T-cell (primary cell): ENCODE results near the gene MINDY4B. TPM values are rescaled to one million over a fixed set of nuclear protein-coding genes. Genes with fewer than 3 reads are reported as not detected.

ENCODE experiments used
- ATAC-seq, 4 experiments: fragments of 200-7000 bp in 3 of 4; fragments of 150-1000 bp in 1 of 4; cut with Tn5 transposase; replicated peaks in 1 of 4; 1 replicate in 3 of 4; 2 replicates in 1 of 4; pipeline ENCODE4 v1.10.0; 2021; ENCODE audit warnings: moderate library complexity in 3 of 4, mild to moderate bottlenecking in 2 of 4, moderate number of reproducible peaks in 1 of 4
- CTCF ChIA-PET, 2 donors: fragments of 300-600 bp; sonication (Branson Sonifier 250); formaldehyde crosslinking; loops; one replicate each; lab custom pipeline; 2022; ENCODE audit warnings: antibody characterized with exemption in 2 of 2; lab: Charles Lee
- POLR2A ChIA-PET, 2 donors: fragments of 300-600 bp; sonication (Branson Sonifier 250); formaldehyde crosslinking; loops; one replicate each; lab custom pipeline; 2022; ENCODE audit warnings: antibody characterized with exemption in 2 of 2; lab: Charles Lee
- DNase-seq, 35 experiments: peaks; one replicate each; pipeline versions ENCODE4 v3.0.0 to v3.0.0-alpha.2; 2013 to 2023
- H3K27ac ChIP-seq: one replicate; pipeline ENCODE4 v1.5.1; 2013; ENCODE audit warnings: low read length
- H3K27me3 ChIP-seq, 2 experiments: replicated peaks in 1 of 2; 1 replicate in 1 of 2; 2 replicates in 1 of 2; pipeline versions ENCODE4 v1.6.1 to v1.7.0; 2013; ENCODE audit warnings: low read length in 1 of 2, mixed read lengths in 1 of 2; ENCODE audit not compliant: control insufficient read depth in 2 of 2, insufficient read depth in 2 of 2; ENCODE audit errors: extremely low read depth in 1 of 2
- H3K36me3 ChIP-seq, 2 donors: 1 replicate in 1 of 2; 2 replicates in 1 of 2; pipeline versions ENCODE4 v1.6.1 to v1.7.0; 2013; ENCODE audit warnings: low read length in 1 of 2; ENCODE audit not compliant: control insufficient read depth in 2 of 2, insufficient read depth in 1 of 2; ENCODE audit errors: extremely low read depth in 1 of 2
- H3K4me1 ChIP-seq, 2 experiments: 1 replicate in 1 of 2; 2 replicates in 1 of 2; pipeline versions ENCODE4 v1.6.1 to v1.7.0; 2013; ENCODE audit warnings: low read length in 2 of 2, mixed read lengths in 1 of 2; ENCODE audit not compliant: insufficient read depth in 2 of 2, control insufficient read depth in 1 of 2; ENCODE audit errors: extremely low read depth in 1 of 2
- H3K4me3 ChIP-seq, 2 donors: 1 replicate in 1 of 2; 2 replicates in 1 of 2; pipeline versions ENCODE4 v1.5.1 to v1.7.0; 2013; ENCODE audit warnings: mild to moderate bottlenecking in 2 of 2, low read length in 1 of 2, moderate library complexity in 1 of 2; ENCODE audit not compliant: control insufficient read depth in 1 of 2; ENCODE audit errors: extremely low read depth in 1 of 2
- H3K9me3 ChIP-seq: 2 replicates; pipeline ENCODE4 v1.7.0; 2013
- H3K27ac Mint-ChIP-seq, 2 donors: one replicate each; pipeline ENCODE4 v1.8.0; 2020 to 2021; ENCODE audit warnings: mild to moderate bottlenecking in 2 of 2, mixed read lengths in 2 of 2
- H3K27me3 Mint-ChIP-seq, 2 donors: one replicate each; pipeline ENCODE4 v1.8.0; 2021 to 2022; ENCODE audit warnings: mixed read lengths in 2 of 2
- H3K36me3 Mint-ChIP-seq: one replicate; pipeline ENCODE4 v1.8.0; 2021; ENCODE audit warnings: mixed read lengths
- H3K4me1 Mint-ChIP-seq, 3 donors: one replicate each; pipeline ENCODE4 v1.8.0; 2020 to 2022; ENCODE audit warnings: mixed read lengths in 3 of 3, mild to moderate bottlenecking in 1 of 3
- H3K4me3 Mint-ChIP-seq, 3 donors: one replicate each; pipeline ENCODE4 v1.8.0; 2020 to 2022; ENCODE audit warnings: mild to moderate bottlenecking in 3 of 3, mixed read lengths in 3 of 3, moderate library complexity in 3 of 3
- H3K9me3 Mint-ChIP-seq, 3 donors: one replicate each; pipeline ENCODE4 v1.8.0; 2020 to 2022; ENCODE audit warnings: mixed read lengths in 3 of 3
- WGBS: methylation state at CpG from one replicate; pipeline ENCODE4 v1.1.5; 2013; ENCODE audit warnings: missing lambda C conversion rate; ENCODE audit not compliant: insufficient coverage; 5-methylcytosine and 5-hydroxymethylcytosine counted together
- total RNA-seq, 35 experiments: library from RNA in 6 of 35; stranded (reverse) in 6 of 35; fragments of 120-200 nt in 1 of 35; gene quantifications; one replicate each; pipeline versions ENCODE4 v1.2.1 to v1.2.4 and lab custom pipeline; 2013 to 2026

MINDY4B gene
- total RNA-seq, result not detected
- not detected for total RNA-seq (2013)
- total RNA-seq (lab: John Stamatoyannopoulos, UW), result 0 reads per million in 29 experiments

DNA sequence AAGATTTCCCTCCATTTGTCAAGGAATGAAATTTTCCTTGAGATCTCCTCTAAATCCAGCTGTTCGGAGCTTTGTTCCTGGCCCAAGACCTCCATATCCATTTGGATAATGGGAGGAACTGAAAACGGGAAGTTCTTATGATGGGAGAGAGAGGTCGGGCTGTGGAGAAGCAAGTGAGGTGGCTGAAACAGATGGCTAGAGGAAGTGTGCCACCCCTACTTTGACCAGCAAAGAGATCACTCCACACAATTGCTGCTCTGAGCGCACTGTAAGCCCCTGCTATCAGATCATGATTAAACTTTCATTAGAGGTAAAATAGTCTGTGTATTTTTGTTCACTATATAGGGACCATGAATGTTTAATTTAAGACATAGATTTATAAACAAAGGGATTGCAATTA lies at the start of gene MINDY4B:
Gene MINDY4B (minus strand): TSS at position 101 of the 400 bp plus-strand sequence. CDS start 0 bp downstream, at position 101.
- DNase-seq (no peak), ATAC-seq (no peak)
- H3K27ac Mint-ChIP-seq, result no peak within 1 kb of the TSS
- peaks cover 21 to 27% of the 10 kb centered on the region in 2 donors for H3K27me3 Mint-ChIP-seq
- Histone ChIP-seq H3K27ac (no peak within 1 kb of the TSS), H3K27me3 (peaks cover 0 to 9% of the 10 kb centered on the region in 2 experiments), H3K36me3 (no peaks in the 10 kb centered on the region), H3K4me3 (no peak within 1 kb of the TSS), H3K4me1 (no peaks in the 10 kb centered on the region), H3K9me3 (no peaks in the 10 kb centered on the region)
- H3K4me3 Mint-ChIP-seq, result no peak within 1 kb of the TSS
- ChIA-PET POLR2A (no interaction called here), CTCF (no interaction called here)
- H3K4me1 Mint-ChIP-seq, result no peaks in the 10 kb centered on the region
- no peaks in the 10 kb centered on the region for H3K9me3 Mint-ChIP-seq
- H3K36me3 Mint-ChIP-seq, result no peaks in the 10 kb centered on the region
- whole genome bisulfite sequencing, result no CpG with 5 or more reads among the region's 4 CpGs

DNA sequence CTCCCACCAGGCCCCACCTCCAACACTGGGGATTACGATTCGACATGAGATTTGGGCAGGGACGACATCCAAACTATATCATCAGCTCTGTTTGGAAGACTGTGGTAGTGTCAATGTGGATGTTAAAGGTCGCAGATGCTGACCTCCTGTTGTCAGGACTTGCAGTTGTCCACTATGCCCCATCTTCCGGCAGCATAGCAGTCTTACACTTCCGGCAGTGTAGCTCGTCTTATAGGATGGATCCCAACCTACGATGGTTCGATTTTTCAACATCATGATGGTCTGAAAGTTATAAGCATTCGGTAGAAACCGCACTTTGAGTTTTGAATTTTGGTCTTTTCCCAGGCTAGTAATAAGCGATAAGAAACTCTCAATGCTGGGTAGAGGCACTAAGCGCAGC lies 46.7 kb upstream of the MINDY4B start:
- DNase-seq, result no peak
- Histone ChIP-seq H3K9me3 (no peaks in the 10 kb centered on the region), H3K27ac (no peak overlapping the region), H3K4me3 (no peak overlapping the region), H3K36me3 (no peaks in the 10 kb centered on the region), H3K4me1 (no peaks in the 10 kb centered on the region), H3K27me3 (no peaks in the 10 kb centered on the region)
- Mint-ChIP-seq H3K9me3 (peaks cover 0 to 4% (median 0%) of the 10 kb centered on the region in 3 donors), H3K4me3 (no peak overlapping the region), H3K4me1 (no peaks in the 10 kb centered on the region), H3K36me3 (no peaks in the 10 kb centered on the region), H3K27me3 (peaks cover 14 to 16% of the 10 kb centered on the region in 2 donors), H3K27ac (no peak overlapping the region)
- whole genome bisulfite sequencing, result 82% methylated on average over 9 of the region's 13 CpGs
- ATAC-seq, result no peak
- ChIA-PET POLR2A (interaction anchor here in 1 of 2 donors (0.6 kb wide), 1 partner anchor 1351 kb away, joined by 3 read pairs; no protein-coding TSS in a partner anchor), CTCF (no interaction called here)

DNA sequence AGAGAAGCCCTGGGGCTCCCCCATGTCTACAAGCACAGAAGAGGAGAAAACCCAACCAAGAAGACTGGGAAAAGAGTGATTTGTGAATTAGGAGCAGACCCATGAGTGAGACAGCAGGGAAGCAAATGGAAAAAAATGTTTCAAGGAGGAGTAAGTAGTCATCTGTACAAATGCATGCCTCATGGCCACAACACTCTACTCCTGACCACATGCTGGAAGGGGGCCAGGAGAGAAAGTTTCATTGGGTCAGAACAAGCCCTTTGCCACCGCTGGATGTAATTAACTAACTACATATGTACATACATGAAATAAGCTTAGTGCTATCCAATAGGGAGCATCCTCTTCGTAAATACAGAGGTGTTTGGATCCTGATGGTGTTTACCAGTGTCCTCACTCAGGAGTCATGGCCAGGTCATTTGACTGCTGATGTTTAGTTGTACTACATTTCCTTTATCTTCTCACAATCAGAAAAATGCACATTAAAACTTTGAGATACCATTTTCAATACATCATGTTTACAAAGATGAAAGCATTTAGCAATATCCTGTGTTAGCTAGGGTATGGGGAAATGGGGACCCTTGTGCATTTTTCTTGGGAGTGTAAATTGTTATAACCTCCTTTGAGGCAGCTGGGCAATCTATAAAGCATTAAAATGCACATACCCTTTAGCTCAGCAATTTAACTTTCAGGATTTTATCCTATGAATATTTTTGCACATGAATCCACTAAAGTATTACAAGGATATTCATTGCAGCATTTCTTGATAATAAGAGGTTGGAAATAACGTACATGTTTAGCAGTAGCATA lies 40.2 kb upstream of the MINDY4B start:
- H3K27me3 Mint-ChIP-seq, result peaks cover 31 to 42% of the 10 kb centered on the region in 2 donors
- H3K27me3 ChIP-seq, result peaks cover 0 to 9% of the 10 kb centered on the region in 2 experiments
- H3K4me1 Mint-ChIP-seq, result no peaks in the 10 kb centered on the region
- H3K4me3 Mint-ChIP-seq, result no peak overlapping the region
- CTCF ChIA-PET, result interaction anchor here in 1 of 2 donors (0.6 kb wide), 1 partner anchor 454 kb away, joined by 4 read pairs; no protein-coding TSS in a partner anchor
- no peaks in the 10 kb centered on the region for H3K9me3 Mint-ChIP-seq
- ATAC-seq (no peak), DNase-seq (no peak)
- H3K27ac Mint-ChIP-seq, result no peak overlapping the region
- no peak overlapping the region for H3K27ac ChIP-seq
- POLR2A ChIA-PET, result interaction anchor here in 1 of 2 donors (0.6 kb wide), 1 partner anchor 631 kb away, joined by 3 read pairs; no protein-coding TSS in a partner anchor
- no peaks in the 10 kb centered on the region for H3K36me3 Mint-ChIP-seq
- no peaks in the 10 kb centered on the region for H3K9me3 ChIP-seq
- H3K4me1 ChIP-seq, result no peaks in the 10 kb centered on the region
- no peak overlapping the region for H3K4me3 ChIP-seq
- no CpG with 5 or more reads among the region's 3 CpGs for WGBS
- no peaks in the 10 kb centered on the region for H3K36me3 ChIP-seq

DNA sequence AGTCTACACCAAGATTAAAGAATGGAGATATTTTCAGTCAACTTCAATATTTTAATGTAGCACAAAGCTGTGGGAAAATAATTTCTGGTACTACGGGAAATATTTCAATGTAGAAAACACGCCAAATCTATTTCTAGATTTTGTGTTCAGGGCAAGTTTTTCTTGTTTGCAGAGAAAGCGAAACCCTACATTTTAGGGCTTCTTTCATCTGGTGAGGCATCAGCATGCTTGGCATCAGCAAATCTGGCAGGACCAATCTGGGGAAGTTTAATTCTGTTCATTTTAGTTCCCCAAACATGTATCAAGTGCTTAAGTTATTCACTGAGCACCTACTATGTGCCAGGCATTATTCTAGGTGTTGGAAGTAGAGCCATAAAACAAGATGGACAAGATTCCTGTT lies 37.0 kb upstream of the MINDY4B start:
- ChIA-PET POLR2A (no interaction called here), CTCF (no interaction called here)
- no peak for DNase-seq
- Mint-ChIP-seq H3K27me3 (peaks cover 27 to 44% of the 10 kb centered on the region in 2 donors), H3K4me3 (no peak overlapping the region), H3K9me3 (no peaks in the 10 kb centered on the region), H3K27ac (no peak overlapping the region), H3K4me1 (no peaks in the 10 kb centered on the region), H3K36me3 (no peaks in the 10 kb centered on the region)
- Histone ChIP-seq H3K4me3 (no peak overlapping the region), H3K4me1 (no peaks in the 10 kb centered on the region), H3K36me3 (no peaks in the 10 kb centered on the region), H3K27me3 (peaks cover 0 to 11% of the 10 kb centered on the region in 2 experiments), H3K9me3 (no peaks in the 10 kb centered on the region), H3K27ac (no peak overlapping the region)
- no peak for ATAC-seq
- 75% methylated on average over 1 of the region's 3 CpGs for WGBS

DNA sequence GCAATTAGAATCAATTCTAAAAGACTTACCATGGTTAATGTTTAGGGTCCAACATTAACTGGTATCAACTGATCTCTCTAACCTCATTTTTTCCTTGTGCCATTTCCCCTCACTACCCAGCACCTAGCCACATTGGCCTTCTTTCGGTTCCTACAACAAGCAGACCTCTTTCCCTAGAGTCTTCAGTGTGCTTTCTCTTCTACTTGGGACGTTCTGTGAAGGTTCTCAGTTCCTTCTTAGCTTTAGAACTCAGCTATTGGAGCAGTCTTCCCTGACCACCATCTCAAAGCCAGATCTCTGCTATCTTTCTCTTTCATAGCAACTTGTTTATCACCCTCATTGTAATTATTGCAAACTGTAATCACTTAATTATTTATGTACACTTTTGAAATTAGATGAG lies 31.5 kb upstream of the MINDY4B start:
- H3K36me3 Mint-ChIP-seq, result no peaks in the 10 kb centered on the region

DNA sequence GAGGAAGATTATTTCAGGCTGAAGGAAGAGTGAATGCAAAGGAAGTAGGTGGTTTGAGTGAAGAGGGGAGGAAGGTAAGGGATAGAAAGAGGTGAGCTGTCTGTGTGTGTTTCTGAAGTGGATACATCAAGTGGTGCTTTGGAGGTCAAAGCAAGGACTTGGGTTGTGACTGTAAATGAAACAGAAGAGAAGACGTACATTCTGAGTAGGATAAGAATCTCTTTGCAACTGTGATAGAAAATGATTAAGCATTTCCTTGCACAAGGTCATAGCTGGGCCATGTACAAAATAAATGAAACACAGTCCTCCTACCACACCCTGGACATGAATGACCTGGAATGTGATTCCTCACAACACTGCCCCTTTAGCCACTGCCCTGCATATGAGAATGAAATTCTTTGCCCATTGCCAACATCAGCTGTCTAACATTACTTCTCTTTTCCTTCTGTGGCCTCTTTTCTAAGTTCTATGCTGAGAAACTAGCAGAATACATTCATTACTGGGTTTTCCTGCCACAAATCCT lies 28.3 kb upstream of the MINDY4B start:
- no peak overlapping the region for H3K4me3 ChIP-seq
- Mint-ChIP-seq H3K9me3 (no peaks in the 10 kb centered on the region), H3K27ac (no peak overlapping the region), H3K27me3 (peaks cover 23 to 24% of the 10 kb centered on the region in 2 donors), H3K4me1 (no peaks in the 10 kb centered on the region), H3K4me3 (no peak overlapping the region), H3K36me3 (no peaks in the 10 kb centered on the region)
- H3K4me1 ChIP-seq, result no peaks in the 10 kb centered on the region
- DNase-seq, result no peak
- ATAC-seq, result no peak
- no peak overlapping the region for H3K27ac ChIP-seq
- 0% methylated on average over 1 of the region's 1 CpG for WGBS
- peaks cover 0 to 3% of the 10 kb centered on the region in 2 experiments for H3K27me3 ChIP-seq
- CTCF ChIA-PET, result no interaction called here
- POLR2A ChIA-PET, result no interaction called here
- no peaks in the 10 kb centered on the region for H3K9me3 ChIP-seq
- no peaks in the 10 kb centered on the region for H3K36me3 ChIP-seq

More for the DNA sequence above, 31.5 kb upstream of the MINDY4B start:
- ATAC-seq (no peak), DNase-seq (no peak)
- Mint-ChIP-seq H3K27ac (no peak overlapping the region), H3K27me3 (peaks cover 18 to 26% of the 10 kb centered on the region in 2 donors), H3K4me1 (no peaks in the 10 kb centered on the region), H3K4me3 (no peak overlapping the region), H3K9me3 (no peaks in the 10 kb centered on the region)
- POLR2A ChIA-PET, result no interaction called here
- Histone ChIP-seq H3K36me3 (no peaks in the 10 kb centered on the region), H3K27ac (no peak overlapping the region), H3K4me1 (no peaks in the 10 kb centered on the region), H3K27me3 (peaks cover 0 to 3% of the 10 kb centered on the region in 2 experiments), H3K9me3 (no peaks in the 10 kb centered on the region), H3K4me3 (no peak overlapping the region)
- WGBS, result 61% methylated on average over 2 of the region's 2 CpGs
- CTCF ChIA-PET, result no interaction called here
